Embryonic facial prominence (tissue), 1 donor: ENCODE measurements around the gene DAPK1.

Source experiments
- DNase-seq: peaks from one replicate; pipeline ENCODE4 v3.0.0-alpha.2; 2016; ENCODE audit errors: extremely low spot score

The DAPK1 gene

DNA sequence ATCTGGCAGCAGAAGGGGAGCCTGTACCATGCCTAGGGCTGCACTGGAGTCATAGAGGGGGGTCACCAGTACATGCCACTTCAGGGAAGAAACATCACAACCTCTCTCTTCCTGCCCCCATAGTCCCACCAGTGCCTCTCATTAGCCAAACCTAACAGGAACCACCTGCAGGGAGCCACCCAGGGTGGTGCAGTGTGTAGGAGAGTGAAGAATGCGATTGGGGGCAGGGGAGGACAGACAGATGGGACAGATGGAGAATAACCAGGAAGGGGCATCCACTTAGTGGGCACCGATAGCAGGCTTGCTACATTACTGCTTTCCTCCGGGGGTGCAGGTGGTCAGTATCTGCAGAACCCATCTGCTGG, 19.2 kb downstream of the DAPK1 start:
- DNase-seq = no peak

DNA sequence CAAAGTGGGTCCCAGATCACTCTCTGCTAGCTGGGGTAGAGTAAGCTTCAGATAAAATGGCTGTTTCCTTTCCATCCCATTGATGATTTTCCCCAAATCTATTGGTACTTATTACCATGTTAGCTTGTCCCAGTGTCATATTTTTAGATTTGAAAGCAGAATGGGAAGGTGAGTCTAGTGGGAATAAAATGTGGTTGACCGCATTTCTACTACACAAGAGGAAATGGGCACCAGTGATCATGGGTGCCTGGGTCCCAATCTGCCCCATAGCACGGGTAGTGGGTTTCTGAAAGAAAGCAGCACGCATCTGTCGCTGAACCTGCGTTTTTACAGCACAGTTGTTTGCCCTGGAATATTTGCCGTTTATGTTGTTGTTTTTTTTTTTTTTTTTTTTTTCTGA, 20.1 kb downstream of the DAPK1 start:
- no peak for DNase-seq

DNA sequence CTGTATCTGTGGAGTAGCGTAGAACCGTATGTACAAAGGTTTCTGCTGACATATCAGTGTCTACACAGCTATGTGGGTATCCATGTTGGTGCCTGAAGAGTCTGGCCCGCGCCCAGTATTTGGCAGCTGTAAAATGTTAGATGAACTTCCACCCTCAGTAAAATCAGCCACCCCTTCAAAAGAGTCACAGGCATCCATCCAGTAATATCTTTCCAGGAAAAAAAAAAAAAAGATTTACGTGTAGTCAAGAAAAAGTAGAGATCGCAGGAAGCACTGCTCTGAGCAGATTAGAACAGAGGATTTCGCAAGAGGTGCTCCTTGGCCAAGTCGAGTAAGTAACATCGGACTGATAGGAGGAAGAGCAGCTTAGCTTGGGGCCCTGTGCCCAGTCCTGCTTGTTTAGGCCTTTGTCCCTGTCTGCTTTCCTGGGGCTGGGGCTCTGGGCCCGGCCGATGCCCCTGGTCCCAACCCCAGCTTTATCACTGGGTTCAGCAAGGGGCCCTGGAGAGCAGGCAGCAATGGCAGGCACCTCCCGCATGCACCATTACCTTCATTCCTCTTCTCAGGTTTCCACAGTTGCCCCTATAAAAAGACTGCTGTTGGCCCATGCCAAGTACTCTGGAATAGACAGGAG, 21.2 kb downstream of the DAPK1 start:
- DNase-seq = no peak

DNA sequence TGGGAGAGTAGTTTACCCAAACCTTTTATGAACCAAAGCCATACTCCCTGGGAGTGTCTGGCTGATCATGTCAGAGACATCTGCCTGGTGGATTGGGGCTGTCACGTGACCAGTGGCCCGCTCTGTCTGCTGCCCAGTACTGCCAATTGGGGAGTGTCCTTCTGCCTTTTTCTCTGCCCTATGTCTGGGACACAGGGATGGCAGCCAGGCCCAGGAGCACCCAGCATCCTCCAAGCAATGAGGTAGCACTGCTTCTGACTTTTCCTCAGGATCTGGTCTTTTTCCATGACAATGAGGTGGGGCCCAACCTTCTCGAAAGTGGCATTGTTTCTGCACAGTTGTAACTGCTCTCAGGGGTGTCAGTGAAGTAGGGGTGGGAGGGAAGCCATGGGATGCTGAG, 21.8 kb downstream of the DAPK1 start:
- DNase-seq = no peak

DNA sequence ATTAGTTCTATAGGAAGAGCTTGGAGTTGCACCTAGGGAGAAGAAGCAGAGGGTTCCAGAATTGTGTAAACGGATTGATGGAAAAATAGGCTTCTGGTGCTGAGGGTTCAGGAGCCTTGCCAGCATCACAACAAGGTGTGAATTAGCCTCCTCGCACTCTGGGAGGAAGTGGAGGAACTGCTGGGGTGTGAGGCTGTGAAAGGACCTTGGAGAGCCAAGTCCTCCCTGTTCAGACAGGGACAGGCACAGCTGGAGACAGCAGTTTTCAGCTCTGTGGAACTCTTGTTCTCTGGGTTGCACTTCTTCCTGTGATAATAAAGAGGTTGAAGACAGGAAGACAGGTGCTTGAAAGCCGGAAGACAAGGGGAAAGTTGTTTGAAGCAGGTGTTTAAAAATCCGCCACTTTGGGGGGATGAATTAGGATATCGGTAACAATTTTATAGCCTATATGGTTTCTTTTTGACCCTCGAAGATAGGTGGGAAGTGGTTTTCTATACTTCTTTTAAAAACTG, 22.6 kb downstream of the DAPK1 start:
- no peak for DNase-seq

DNA sequence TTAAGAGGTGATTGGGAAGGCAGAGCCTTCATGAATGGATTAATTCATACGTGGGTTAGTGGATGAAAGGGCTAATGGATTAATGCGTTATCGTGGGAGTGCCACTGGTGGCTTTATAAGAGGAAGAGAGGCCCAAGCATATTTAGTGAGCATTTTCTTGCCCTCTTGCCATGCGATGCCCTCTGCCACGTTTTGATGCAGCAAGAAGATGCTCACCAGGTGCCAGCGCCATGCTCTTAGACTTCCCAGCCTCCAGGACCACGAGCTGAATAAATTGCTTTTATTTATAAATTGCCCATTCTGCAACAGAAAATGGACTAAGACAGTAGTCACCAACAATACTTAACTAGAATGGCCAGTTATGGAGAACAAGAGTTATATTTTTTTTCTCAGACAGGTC, 24.2 kb downstream of the DAPK1 start:
- no peak for DNase-seq

DNA sequence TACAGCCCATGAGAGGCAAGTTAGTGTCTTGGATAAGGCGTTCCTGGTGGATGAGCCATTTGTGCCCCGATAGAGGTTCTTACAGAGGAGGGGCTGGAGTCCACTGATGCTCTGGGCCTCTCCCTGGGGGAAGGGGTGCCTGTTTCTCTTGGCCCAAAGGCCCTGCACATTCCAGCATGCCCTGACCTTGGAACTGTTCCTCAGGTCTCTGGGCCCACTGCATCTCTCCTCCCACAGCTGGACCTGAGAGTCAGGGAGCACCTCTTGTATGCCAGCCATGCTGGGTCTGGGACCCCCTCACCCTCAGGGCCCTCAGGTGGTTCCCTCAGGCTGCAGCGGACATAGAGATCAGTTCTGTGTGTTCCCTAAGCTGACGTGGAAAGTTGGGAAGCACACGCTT, 26.4 kb downstream of the DAPK1 start:
- no peak for DNase-seq

DNA sequence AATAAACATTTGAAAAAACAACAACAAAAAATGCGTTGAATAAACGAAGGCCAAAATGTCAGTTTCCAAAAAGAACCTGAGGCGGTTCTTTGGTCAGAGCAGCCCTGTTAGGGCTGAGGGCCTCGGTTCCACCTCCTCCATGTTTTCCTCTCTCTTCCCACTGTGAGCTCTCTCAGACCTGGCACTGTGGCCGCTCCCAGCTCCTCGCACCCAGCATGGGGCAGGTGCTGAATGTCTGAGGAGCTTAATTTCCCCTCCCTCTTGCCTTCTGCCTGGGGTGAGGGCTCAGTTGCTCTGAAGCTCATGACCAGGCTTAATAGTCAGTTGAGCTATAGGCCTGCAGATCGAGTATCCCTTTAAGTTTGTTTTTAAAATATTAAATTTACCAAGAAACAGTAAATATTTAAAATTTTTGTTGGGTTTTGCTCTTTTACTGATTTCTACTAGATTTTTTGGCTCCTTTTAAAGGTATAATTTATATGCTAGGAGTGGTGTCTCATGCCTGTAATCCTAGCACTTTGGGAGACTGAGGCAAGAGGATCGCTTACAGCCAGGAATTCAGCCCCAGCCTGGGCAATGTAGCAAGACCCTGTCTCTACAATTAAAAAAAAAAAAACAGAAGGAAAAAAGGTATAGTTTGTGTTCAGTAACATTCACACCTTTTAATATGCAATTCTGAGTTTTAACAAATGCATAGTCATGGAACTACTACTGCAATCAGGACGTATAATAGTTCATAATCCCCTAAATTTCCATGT, 28.1 kb downstream of the DAPK1 start:
- DNase-seq = no peak

DNA sequence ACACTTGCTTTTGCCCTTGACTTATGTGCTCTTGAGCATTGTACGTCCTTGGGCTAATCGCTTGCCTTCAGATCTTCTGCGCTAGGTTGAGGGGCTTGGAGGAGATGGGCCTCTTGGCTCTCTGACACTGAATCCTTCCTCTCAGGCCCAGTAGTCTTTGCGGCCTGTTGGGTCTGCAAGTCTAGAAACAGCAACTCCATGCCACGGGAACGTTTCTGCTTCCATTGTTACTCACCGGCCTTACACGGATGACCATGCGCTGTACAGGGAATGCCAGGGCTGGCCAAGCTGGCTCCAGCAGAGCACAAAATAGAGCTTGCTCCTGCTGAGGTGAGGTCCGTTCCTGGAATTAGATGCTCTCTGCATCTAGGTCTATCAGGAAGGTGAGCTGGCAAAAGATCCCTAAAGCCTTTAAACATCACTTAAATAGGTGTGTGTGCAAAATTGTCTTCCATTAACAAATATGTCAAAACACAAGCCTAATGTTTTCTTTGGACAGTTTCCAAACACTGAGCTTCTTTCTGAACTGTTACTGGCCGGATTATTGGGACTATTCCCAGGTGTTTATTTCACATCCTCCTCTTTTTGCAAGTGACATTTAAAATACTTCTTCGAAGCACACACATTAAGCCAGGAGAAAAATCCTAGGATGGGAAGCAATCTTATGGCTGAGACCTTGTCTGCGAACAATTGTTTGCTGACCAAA, 29.7 kb downstream of the DAPK1 start:
- DNase-seq = no peak

DNA sequence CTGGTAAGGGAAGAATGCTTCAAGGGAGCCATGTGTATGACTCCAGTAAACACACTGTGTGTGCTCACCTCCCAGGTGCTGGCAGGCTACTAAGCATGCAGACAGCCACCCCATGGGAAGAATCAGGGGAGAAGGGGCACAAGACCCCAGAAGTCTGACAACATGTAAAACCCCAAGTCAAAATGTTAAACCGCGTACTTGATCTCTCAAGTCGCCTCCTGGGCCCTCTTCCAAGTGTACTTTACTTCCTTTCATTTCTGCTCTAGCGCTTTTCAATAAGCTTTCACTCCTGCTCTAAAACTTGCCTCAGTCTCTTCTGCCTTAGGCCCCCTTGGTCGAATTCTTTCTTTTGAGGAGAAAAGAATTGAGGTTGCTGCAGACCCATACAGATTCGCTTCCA, 31.3 kb downstream of the DAPK1 start:
- DNase-seq = no peak

DNA sequence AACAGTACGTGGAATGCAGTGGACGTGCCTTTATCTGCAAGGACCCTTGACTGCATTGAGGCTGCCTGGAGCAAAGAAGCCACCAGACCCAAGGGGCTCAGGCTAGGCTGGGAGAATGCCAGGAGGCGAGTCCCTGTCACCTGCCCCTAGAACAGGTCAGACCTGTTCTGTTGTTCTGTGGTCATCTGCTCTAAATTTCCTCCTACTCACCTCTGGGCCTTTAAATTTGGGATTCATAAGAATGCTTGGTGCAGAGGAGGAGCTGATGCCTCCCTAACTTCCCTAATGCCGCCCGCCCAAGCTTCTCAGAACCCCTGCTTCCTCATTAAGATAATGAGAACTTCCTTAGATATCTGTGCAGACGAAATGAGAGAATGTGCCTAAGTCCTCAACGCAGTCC, 32.0 kb downstream of the DAPK1 start:
- no peak for DNase-seq

DNA sequence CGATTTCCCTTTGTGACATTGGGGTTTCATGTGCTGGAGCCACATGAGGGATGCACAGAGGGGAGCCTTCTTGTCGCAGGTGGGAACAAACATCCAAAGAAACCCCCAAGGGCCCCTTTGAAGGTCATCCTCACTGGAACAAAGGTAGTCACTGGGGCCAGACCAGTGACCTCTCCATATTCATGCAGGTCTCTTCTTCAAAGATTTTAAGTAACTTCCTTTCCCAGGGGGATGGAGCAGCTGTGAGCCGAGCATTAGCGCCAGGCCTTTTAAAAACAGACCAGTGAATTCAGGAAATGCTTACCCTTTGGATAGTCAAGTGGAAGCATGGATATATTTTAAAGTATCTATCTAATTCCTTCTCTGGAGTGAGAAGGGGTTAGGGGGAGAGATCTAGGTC, 33.0 kb downstream of the DAPK1 start:
- no peak for DNase-seq

DNA sequence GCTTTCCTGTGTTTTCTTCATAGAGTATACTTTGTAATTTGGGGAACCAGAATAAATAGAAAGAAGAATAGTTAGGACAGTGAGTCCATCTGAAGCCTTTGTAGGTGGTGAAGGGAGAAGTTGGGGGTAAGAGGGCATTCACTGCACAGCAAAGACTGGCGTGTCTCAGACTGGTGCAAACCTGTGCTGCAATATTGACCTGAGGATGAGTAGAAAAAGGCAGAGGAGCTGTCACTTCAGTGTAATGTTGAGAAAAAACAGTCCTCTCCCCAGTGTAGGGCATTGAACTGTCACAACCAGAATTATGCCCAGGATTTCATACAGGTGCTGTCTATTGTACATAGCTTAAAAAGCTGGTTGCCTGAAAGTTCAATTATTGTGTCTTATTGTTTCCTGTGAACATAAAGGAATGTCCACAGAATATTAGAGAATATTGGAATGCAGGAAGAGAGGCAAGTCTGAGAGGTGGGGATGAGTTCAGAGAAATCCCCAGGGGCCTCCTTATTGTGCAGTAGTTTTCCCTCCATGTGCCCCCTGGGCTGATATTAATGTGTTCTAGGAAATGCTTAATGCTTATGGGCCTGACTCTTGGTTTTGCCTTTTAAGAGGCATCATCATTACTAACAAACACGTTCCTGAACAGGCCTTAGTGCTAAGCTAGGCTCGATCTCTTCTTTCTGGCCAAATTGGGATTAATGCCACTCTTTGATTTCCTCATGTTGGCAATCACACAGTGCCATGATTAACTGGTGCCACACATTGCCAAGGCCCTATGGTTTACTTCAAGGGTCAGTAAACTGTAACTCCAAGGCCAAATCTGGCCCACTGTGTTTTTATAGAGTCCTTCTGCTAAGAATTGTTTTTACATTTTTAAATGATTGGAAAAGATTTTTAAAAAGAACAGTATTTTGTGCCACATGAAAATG, 34.0 kb downstream of the DAPK1 start:
- DNase-seq = no peak

DNA sequence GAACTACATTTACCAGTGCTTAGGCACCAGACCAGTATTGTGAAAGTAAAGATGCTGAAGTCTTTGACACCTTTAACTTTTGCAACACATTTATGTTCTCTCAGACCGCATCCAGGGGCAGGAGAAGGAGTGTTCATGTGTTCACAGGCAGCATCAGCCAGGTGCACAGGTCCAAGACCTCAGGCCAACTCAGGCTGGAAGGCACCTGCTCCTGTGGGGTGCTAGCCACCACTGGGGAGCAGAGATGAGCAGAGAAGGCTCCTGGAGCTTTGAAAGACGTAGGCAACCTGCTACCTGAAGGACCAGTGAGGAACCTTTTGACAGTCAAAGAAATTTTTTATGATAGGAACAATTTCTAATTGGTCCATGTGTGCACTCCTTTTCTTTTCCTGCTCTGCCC, 35.6 kb downstream of the DAPK1 start:
- DNase-seq = no peak

DNA sequence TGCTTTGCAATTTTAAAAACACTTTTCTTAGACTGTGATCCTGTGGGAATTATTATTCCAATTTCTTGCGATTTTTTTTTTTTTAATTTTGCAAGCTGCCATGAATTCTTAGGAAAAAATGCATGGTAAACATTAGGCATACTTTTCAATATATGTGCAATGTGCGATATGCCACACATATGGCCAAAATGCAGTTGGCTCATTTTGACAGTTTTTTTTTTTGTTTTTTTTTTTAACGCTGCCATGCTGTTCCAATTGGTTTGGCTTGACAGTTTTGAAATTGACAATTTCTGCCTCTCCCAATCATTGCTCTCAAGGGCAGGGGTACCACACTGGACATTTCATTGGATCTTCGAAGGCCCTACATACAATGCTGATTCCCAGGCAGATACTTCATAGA, 36.4 kb downstream of the DAPK1 start:
- DNase-seq = no peak

DNA sequence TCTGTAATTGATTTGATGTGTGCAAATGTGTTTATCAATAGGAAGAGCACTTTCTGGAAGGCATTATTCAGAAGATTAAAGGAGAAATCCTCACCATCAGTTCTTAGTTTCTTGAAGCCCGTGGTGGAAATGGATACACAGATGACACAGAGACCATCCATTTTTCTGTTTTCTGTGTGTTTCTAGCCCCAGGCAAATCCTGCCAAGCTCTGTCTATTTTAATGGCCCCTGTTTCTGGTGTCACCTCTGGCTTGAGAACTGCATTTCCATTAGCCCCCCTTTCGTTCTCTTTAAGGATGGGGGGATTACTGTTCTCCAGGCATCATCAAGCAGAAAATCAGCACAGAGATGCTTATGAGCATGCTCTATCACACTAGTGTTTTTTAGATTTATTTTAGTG, 37.3 kb downstream of the DAPK1 start:
- DNase-seq = no peak

DNA sequence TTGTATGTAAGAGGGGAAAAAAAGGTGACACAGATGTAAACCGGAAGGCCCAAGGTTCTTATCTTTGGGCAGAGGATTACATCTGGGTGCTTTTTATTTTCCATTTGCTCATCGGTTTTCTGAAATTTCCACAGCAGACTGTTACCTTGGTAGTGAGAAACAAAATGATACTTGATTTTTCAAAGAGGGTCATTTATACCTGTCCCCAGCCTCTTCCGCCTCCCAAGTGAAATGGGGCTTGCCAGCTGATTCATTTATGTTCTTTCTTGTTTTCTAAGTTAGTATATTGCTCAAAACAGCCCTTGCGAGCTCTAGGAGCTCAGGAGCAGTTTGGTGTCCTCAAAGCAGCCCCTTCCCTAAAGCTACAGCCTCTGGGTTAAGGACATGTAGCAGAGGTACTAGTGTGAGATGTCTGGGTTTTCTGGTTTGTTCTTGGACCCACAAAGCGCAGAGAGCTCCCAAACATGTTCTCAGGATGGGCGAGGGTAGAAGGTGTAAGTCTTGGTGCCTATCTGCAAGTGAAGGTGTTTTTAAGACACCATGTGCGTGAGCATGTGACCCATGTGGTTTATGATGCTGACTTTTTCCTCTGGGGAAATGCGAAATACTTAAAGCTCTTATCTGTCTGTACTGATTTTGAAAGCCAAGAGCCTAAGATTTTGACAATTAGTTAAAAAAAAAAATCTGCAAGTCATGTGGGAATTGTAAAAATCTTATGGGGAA, 38.3 kb downstream of the DAPK1 start:
- no peak for DNase-seq

DNA sequence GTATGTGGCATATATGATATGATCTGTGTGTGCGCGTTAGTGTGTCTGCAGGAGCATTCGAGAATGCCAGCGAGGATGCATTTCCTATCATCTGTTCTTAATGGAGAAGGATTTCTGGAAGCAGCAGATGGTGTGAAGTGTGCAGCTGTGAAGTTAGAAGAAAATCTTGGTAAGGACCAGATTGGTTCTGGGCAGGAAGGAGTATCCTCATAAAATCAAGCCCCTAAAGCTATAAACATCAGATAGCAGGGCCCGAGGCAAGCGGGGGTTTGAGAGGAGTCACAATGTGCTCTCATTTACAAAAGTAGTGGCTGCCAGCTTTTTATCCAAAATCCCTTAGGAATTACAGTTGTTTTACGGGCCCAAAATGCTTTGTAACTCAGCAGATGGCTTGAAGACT, 40.0 kb downstream of the DAPK1 start:
- DNase-seq = no peak

DNA sequence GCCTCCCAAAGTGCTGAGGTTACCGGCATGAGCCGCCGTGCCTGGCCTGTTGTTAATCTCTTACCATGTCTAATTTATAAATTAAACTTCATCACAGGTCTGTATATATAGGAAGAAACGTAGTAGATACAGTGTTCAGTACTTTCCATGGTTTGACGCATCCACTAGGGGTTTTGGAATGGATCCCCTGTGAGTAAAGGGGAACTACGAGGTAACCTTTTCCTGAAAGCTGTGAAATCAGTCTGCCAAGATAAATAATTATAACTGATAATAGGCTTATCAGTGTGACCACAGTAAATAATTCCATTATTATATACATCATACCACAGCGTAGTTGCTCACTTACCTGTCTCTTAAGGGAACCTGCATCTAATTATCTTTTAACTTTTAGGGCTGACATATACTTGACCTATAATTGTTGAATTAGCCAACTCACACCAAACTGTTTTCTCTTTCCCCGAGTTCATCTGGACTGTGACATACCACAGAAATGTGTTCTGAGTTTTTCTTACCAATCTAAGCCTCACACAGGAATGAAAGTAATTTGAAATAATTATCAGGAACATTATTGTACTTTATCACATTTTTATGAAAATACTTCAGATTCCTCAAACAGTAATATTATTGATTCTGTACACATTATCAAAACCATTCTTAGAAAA, 42.9 kb downstream of the DAPK1 start:
- no peak for DNase-seq

DNA sequence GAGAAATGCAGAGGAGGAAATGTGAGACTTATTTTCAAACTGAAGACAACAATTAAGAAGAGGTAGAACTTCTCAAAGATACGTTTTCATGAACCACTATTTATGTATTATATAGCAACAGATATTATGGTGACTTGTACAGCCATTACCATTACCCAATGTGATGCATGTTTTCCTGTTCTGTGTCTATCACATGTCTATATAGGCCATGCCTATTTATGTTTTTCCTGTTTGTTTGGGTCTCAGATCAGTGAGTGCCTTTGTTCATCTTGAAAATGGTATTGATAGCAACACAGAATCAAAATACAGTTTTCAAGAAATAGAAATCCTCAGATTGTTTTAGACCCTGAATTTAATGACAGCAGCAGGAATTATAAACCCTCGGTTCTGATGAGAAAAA, 44.0 kb downstream of the DAPK1 start:
- DNase-seq = no peak

DNA sequence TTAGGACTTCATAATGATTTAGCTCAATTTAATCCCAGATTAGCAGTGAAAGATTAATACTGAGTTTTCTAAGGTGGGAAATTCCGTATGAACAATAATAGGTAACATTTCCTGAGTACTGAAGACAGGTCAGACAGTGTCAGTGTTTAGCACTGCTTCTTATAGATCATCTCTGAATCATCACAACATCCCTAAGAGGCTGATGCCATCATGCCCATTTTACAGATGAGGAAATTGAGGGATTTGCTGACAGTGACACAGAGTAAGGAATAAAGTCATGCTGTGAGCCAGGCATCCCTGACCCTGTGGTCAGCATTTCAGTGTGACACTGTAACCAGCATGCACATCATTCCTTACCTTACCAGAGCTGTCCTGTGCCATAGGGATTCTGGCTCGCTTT, 44.5 kb downstream of the DAPK1 start:
- DNase-seq = no peak
